ENCODE data around the gene NFATC1. TPM values are rescaled to one million over a fixed set of nuclear protein-coding genes. Genes with fewer than 3 reads are reported as not detected.

The NFATC1 gene
- total and polyA plus RNA-seq, 2 donors (not counting 1 experiment from before 2014, with no cell fraction given) = 0.92 to 4.3 TPM

GRCh38 chr18:79453816-79454735 lies 58.3 kb downstream of the NFATC1 start:
- no peak overlapping the region for H2AFZ ChIP-seq (ENCODE audit: low read length)
- no peaks in the 10 kb centered on the region for H3K9me3 ChIP-seq (ENCODE audit: control insufficient read depth, insufficient read depth, low read depth, low read length)
- no peaks in the 10 kb centered on the region for H4K20me1 ChIP-seq (ENCODE audit: control insufficient read depth, extremely low read depth, insufficient read depth, low read length)
- no peaks in the 10 kb centered on the region for H3K36me3 ChIP-seq (ENCODE audit: control insufficient read depth, insufficient read depth, low read length)
- TF ChIP-seq CTCF (conservative IDR thresholded peaks at IDR 0.05 in 1 of 2, IDR thresholded peaks at IDR 0.05 in 1 of 2; ENCODE audit: low read depth in 1 of 2, low read length in 2 of 2) (no peak), EZH2 (IDR thresholded peaks at IDR 0.05; ENCODE audit: low read length, missing control alignments) (no peak)
- DNase-seq (ENCODE audit: low read depth in 2 of 2) = peak in 1 of 2 donors; percentile 69
- no peak overlapping the region for H3K4me2 ChIP-seq (ENCODE audit: extremely low read depth, insufficient read depth, low read length)
- no peaks in the 10 kb centered on the region for H3K79me2 ChIP-seq (ENCODE audit: control insufficient read depth, insufficient read depth, low read length)
- no peaks in the 10 kb centered on the region for H3K4me1 ChIP-seq (ENCODE audit: control insufficient read depth, extremely low read depth, insufficient read depth, low read length)
- no peak overlapping the region for H3K9ac ChIP-seq (ENCODE audit: insufficient read depth, low read length)
- no peaks in the 10 kb centered on the region for H3K27me3 ChIP-seq (ENCODE audit: control insufficient read depth, insufficient read depth, low read length)
- H3K27ac ChIP-seq (ENCODE audit: insufficient read depth, low read length) = no peak overlapping the region
- H3K4me3 ChIP-seq (replicated peaks in 1 of 4; ENCODE audit: control extremely low read depth in 1 of 4, insufficient read depth in 1 of 4, low read depth in 3 of 4, low read length in 4 of 4) = no peak overlapping the region

GRCh38 chr18:79455261-79455660 lies 59.5 kb downstream of the NFATC1 start:
- TF ChIP-seq EZH2 (IDR thresholded peaks at IDR 0.05; ENCODE audit: low read length, missing control alignments) = no peak
- TF ChIP-seq CTCF (conservative IDR thresholded peaks at IDR 0.05 in 1 of 2, IDR thresholded peaks at IDR 0.05 in 1 of 2; ENCODE audit: low read depth in 1 of 2, low read length in 2 of 2) = no peak
- Histone ChIP-seq H3K4me2 (ENCODE audit: extremely low read depth, insufficient read depth, low read length) (no peak overlapping the region), H3K9me3 (ENCODE audit: control insufficient read depth, insufficient read depth, low read depth, low read length) (no peaks in the 10 kb centered on the region), H3K4me3 (replicated peaks in 1 of 4; ENCODE audit: control extremely low read depth in 1 of 4, insufficient read depth in 1 of 4, low read depth in 3 of 4, low read length in 4 of 4) (no peak overlapping the region), H3K9ac (ENCODE audit: insufficient read depth, low read length) (no peak overlapping the region), H4K20me1 (ENCODE audit: control insufficient read depth, extremely low read depth, insufficient read depth, low read length) (no peaks in the 10 kb centered on the region), H3K79me2 (ENCODE audit: control insufficient read depth, insufficient read depth, low read length) (no peaks in the 10 kb centered on the region), H3K36me3 (ENCODE audit: control insufficient read depth, insufficient read depth, low read length) (no peaks in the 10 kb centered on the region), H3K4me1 (ENCODE audit: control insufficient read depth, extremely low read depth, insufficient read depth, low read length) (no peaks in the 10 kb centered on the region), H2AFZ (ENCODE audit: low read length) (no peak overlapping the region), H3K27me3 (ENCODE audit: control insufficient read depth, insufficient read depth, low read length) (no peaks in the 10 kb centered on the region), H3K27ac (ENCODE audit: insufficient read depth, low read length) (no peak overlapping the region)
- no peak for DNase-seq (ENCODE audit: low read depth in 2 of 2)

- no peak overlapping the region for H2AFZ ChIP-seq (ENCODE audit: low read length)
- H3K9ac ChIP-seq (ENCODE audit: insufficient read depth, low read length) = no peak overlapping the region
- H3K79me2 ChIP-seq (ENCODE audit: control insufficient read depth, insufficient read depth, low read length) = no peaks in the 10 kb centered on the region
- H4K20me1 ChIP-seq (ENCODE audit: control insufficient read depth, extremely low read depth, insufficient read depth, low read length) = no peaks in the 10 kb centered on the region
- no peaks in the 10 kb centered on the region for H3K4me1 ChIP-seq (ENCODE audit: control insufficient read depth, extremely low read depth, insufficient read depth, low read length)
- H3K27ac ChIP-seq (ENCODE audit: insufficient read depth, low read length) = no peak overlapping the region
- TF ChIP-seq EZH2 (IDR thresholded peaks at IDR 0.05; ENCODE audit: low read length, missing control alignments) = no peak
- no peak for TF ChIP-seq CTCF (conservative IDR thresholded peaks at IDR 0.05 in 1 of 2, IDR thresholded peaks at IDR 0.05 in 1 of 2; ENCODE audit: low read depth in 1 of 2, low read length in 2 of 2)
- H3K36me3 ChIP-seq (ENCODE audit: control insufficient read depth, insufficient read depth, low read length) = no peaks in the 10 kb centered on the region
- H3K9me3 ChIP-seq (ENCODE audit: control insufficient read depth, insufficient read depth, low read depth, low read length) = no peaks in the 10 kb centered on the region
- H3K4me2 ChIP-seq (ENCODE audit: extremely low read depth, insufficient read depth, low read length) = no peak overlapping the region
- DNase-seq (ENCODE audit: low read depth in 2 of 2) = no peak
- H3K27me3 ChIP-seq (ENCODE audit: control insufficient read depth, insufficient read depth, low read length) = no peaks in the 10 kb centered on the region
- H3K4me3 ChIP-seq (replicated peaks in 1 of 4; ENCODE audit: control extremely low read depth in 1 of 4, insufficient read depth in 1 of 4, low read depth in 3 of 4, low read length in 4 of 4) = no peak overlapping the region
Measured at GRCh38 chr18:79456105-79456980, 60.6 kb downstream of the NFATC1 start.
